ENCODE results near the gene SETD1B. TPM values are rescaled to one million over a fixed set of nuclear protein-coding genes. Genes with fewer than 3 reads are reported as not detected.

The SETD1B gene
- total and polyA plus RNA-seq, 2 donors (not counting 1 experiment from before 2014, with no cell fraction given) = 7.9 to 61.4 TPM

- POLR2A ChIA-PET = interaction anchor here (0.6 to 8.5 kb wide), 3 partner anchors 9 to 215 kb away, joined by 7 to 267 read pairs (median 60); partner anchors contain the start of gene SETD1B
- CTCF ChIA-PET = interaction anchor here (0.7 to 33.5 kb wide), 8 partner anchors 6 to 121 kb away, joined by 3 to 1947 read pairs (median 40); partner anchors contain the start of genes CFAP251, PSMD9, RHOF and SETD1B
- H3K4me1 Mint-ChIP-seq = peaks cover 47% of the 10 kb centered on the region
- Histone ChIP-seq H3K27me3 (replicated peaks in 1 of 4; ENCODE audit: control extremely low read depth in 1 of 4, control insufficient read depth in 3 of 4, insufficient read depth in 4 of 4, low read length in 3 of 4) (no peaks in the 10 kb centered on the region), H3K9me3 (ENCODE audit: control extremely low read depth in 1 of 3, control insufficient read depth in 2 of 3, insufficient read depth in 1 of 3, low read length in 2 of 3) (no peaks in the 10 kb centered on the region), H4K20me1 (ENCODE audit: control insufficient read depth, insufficient read depth, low read length, poor library complexity, severe bottlenecking) (peaks cover 42% of the 10 kb centered on the region), H3K79me2 (ENCODE audit: control insufficient read depth, insufficient read depth, low read length) (peaks cover 55% of the 10 kb centered on the region), H3K4me3 (ENCODE audit: control extremely low read depth in 1 of 5, extremely low read depth in 1 of 5, insufficient read depth in 1 of 5, low read depth in 2 of 5, low read length in 4 of 5) (no peak overlapping the region), H3K4me1 (ENCODE audit: control insufficient read depth in 2 of 2, insufficient read depth in 2 of 2, low read length in 2 of 2) (peaks cover 24 to 55% of the 10 kb centered on the region in 2 donors), H2AFZ (ENCODE audit: insufficient read depth, low read depth, low read length, poor library complexity, severe bottlenecking) (no peak overlapping the region), H3K9ac (ENCODE audit: low read length) (no peak overlapping the region), H3K36me3 (replicated peaks in 1 of 2; ENCODE audit: control extremely low read depth in 1 of 2, control insufficient read depth in 1 of 2, extremely low read depth in 1 of 2, insufficient read depth in 2 of 2, low read length in 1 of 2) (peaks cover 3 to 24% of the 10 kb centered on the region in 2 experiments), H3K27ac (ENCODE audit: low read length in 2 of 2) (no peak overlapping the region), H3K4me2 (replicated peaks; ENCODE audit: low read depth, low read length, poor library complexity, severe bottlenecking) (no peak overlapping the region)
- intact Hi-C loops (cut with micrococcal nuclease) = loop anchor here (10.0 kb wide), 1 partner anchor 228 kb away; the partner anchor contains the start of gene BCL7A
- TF ChIP-seq CTCF (IDR thresholded peaks at IDR 0.05) (no peak), EZH2 (IDR thresholded peaks at IDR 0.05; ENCODE audit: borderline replicate concordance, insufficient read depth, low read depth, low read length, poor library complexity, severe bottlenecking) (no peak)
- ATAC-seq (ENCODE audit: low read depth) (no peak), DNase-seq (no peak)
- H3K27ac Mint-ChIP-seq = peak overlapping the region; percentile 62
- no peaks in the 10 kb centered on the region for H3K27me3 Mint-ChIP-seq
- WGBS (ENCODE audit: insufficient coverage) = 90% methylated on average over 32 of the region's 39 CpGs
- no peak overlapping the region for H3K4me3 Mint-ChIP-seq
- H3K9me3 Mint-ChIP-seq (ENCODE audit: insufficient read depth) = no peaks in the 10 kb centered on the region
Measured at GRCh38 chr12:121796855-121797751, 6.7 kb upstream of the SETD1B start.
